Common myeloid progenitor, CD34-positive (primary cell): ENCODE data around the gene FAM13A.
A peak's percentile ranks its signal among the peaks of the same experiment; 100 is the strongest.

Experiments
- CTCF ChIA-PET: fragments of 350-600 bp; sonication (Branson Sonifier 250); formaldehyde crosslinking; loops from one replicate; lab custom pipeline; 2021; ENCODE audit warnings: antibody characterized with exemption; lab: Charles Lee
- POLR2A ChIA-PET: fragments of 350-600 bp; sonication (Branson Sonifier 250); formaldehyde crosslinking; loops from one replicate; lab custom pipeline; 2021; ENCODE audit warnings: antibody characterized with exemption; lab: Charles Lee
- DNase-seq, 3 donors: peaks; one replicate each; pipeline versions ENCODE4 v3.0.0 to v3.0.0-alpha.2; 2013
- H3K27ac ChIP-seq, 2 experiments: 1 replicate in 1 of 2; 2 replicates in 1 of 2; pipeline ENCODE4 v1.7.0; 2013; ENCODE audit warnings: inconsistent platforms in 2 of 2, low read length in 2 of 2, mild to moderate bottlenecking in 2 of 2, low read depth in 1 of 2, moderate library complexity in 1 of 2; ENCODE audit not compliant: severe bottlenecking in 2 of 2, insufficient read depth in 1 of 2, poor library complexity in 1 of 2
- H3K27me3 ChIP-seq, 5 experiments: replicated peaks in 2 of 5; 1 replicate in 3 of 5; 2 replicates in 2 of 5; pipeline versions ENCODE4 v1.6.1 to v1.7.0; 2013; ENCODE audit warnings: low read length in 4 of 5, mild to moderate bottlenecking in 2 of 5, moderate library complexity in 2 of 5, inconsistent platforms in 1 of 5; ENCODE audit not compliant: insufficient read depth in 5 of 5, control insufficient read depth in 4 of 5
- H3K36me3 ChIP-seq, 4 experiments: 1 replicate in 2 of 4; 2 replicates in 2 of 4; pipeline versions ENCODE4 v1.6.1 to v1.7.0; 2013; ENCODE audit warnings: low read length in 3 of 4, control low read depth in 1 of 4, mild to moderate bottlenecking in 1 of 4; ENCODE audit not compliant: control insufficient read depth in 4 of 4, insufficient read depth in 4 of 4
- H3K4me1 ChIP-seq, 4 experiments: 1 replicate in 3 of 4; 2 replicates in 1 of 4; pipeline versions ENCODE4 v1.6.1 to v1.7.1; 2013; ENCODE audit warnings: low read length in 3 of 4, mild to moderate bottlenecking in 3 of 4, control low read depth in 1 of 4, inconsistent platforms in 1 of 4, moderate library complexity in 1 of 4; ENCODE audit not compliant: control insufficient read depth in 4 of 4, insufficient read depth in 4 of 4; ENCODE audit errors: control extremely low read depth in 1 of 4
- H3K4me3 ChIP-seq, 7 experiments: 1 replicate in 4 of 7; 2 replicates in 3 of 7; pipeline versions ENCODE4 v1.5.1 to v1.7.0; 2013; ENCODE audit warnings: mild to moderate bottlenecking in 7 of 7, low read length in 6 of 7, moderate library complexity in 6 of 7, inconsistent platforms in 2 of 7, low read depth in 2 of 7, control low read depth in 1 of 7; ENCODE audit not compliant: insufficient read depth in 4 of 7, control insufficient read depth in 1 of 7; ENCODE audit errors: extremely low read depth in 1 of 7
- H3K9me3 ChIP-seq, 5 experiments: 1 replicate in 4 of 5; 2 replicates in 1 of 5; pipeline versions ENCODE4 v1.6.1 to v1.7.1; 2013; ENCODE audit warnings: low read length in 4 of 5, mild to moderate bottlenecking in 2 of 5, inconsistent platforms in 1 of 5, low read depth in 1 of 5, moderate library complexity in 1 of 5; ENCODE audit not compliant: control insufficient read depth in 4 of 5, insufficient read depth in 2 of 5; ENCODE audit errors: control extremely low read depth in 1 of 5
- WGBS: methylation state at CpG from one replicate; pipeline ENCODE4 v1.1.5; 2013; ENCODE audit not compliant: insufficient coverage; 5-methylcytosine and 5-hydroxymethylcytosine counted together

Gene FAM13A

GRCh38 chr4:88960576-88960975 is 96.4 kb downstream of the FAM13A start:
- ChIA-PET POLR2A (no interaction called here), CTCF (no interaction called here)
- Histone ChIP-seq H3K27me3 (no peaks in the 10 kb centered on the region), H3K36me3 (peaks cover 0 to 6% (median 0%) of the 10 kb centered on the region in 4 experiments), H3K9me3 (peaks cover 0 to 6% (median 0%) of the 10 kb centered on the region in 5 experiments), H3K4me3 (peak overlapping the region in 1 of 7 experiments; percentile 3), H3K27ac (peak overlapping the region; percentile 8 to 49), H3K4me1 (peaks cover 0 to 24% (median 17%) of the 10 kb centered on the region in 4 experiments)
- peak in 2 of 3 donors; percentile 68 to 77 for DNase-seq
- WGBS = no CpG with 5 or more reads among the region's 1 CpG

- ChIA-PET POLR2A (no interaction called here), CTCF (no interaction called here)
- Histone ChIP-seq H3K9me3 (peaks cover 0 to 6% (median 0%) of the 10 kb centered on the region in 5 experiments), H3K4me3 (no peak overlapping the region), H3K27me3 (no peaks in the 10 kb centered on the region), H3K4me1 (peaks cover 7 to 31% (median 19%) of the 10 kb centered on the region in 4 experiments), H3K36me3 (no peaks in the 10 kb centered on the region), H3K27ac (no peak overlapping the region)
- WGBS = 97% methylated on average over 3 of the region's 3 CpGs
- DNase-seq = no peak
Observed at GRCh38 chr4:88958080-88958479, 98.9 kb downstream of the FAM13A start.

- peak in 2 of 3 donors; percentile 52 to 69 for DNase-seq
- POLR2A ChIA-PET = no interaction called here
- WGBS = 10% methylated on average over 2 of the region's 2 CpGs
- Histone ChIP-seq H3K36me3 (no peaks in the 10 kb centered on the region), H3K27ac (no peak overlapping the region), H3K9me3 (peaks cover 0 to 6% (median 0%) of the 10 kb centered on the region in 5 experiments), H3K27me3 (no peaks in the 10 kb centered on the region), H3K4me3 (no peak overlapping the region), H3K4me1 (peaks cover 7 to 31% (median 19%) of the 10 kb centered on the region in 4 experiments)
- CTCF ChIA-PET = no interaction called here
Observed at GRCh38 chr4:88957570-88957969, 99.4 kb downstream of the FAM13A start.

- H3K4me1 ChIP-seq = peaks cover 7 to 26% (median 18%) of the 10 kb centered on the region in 4 experiments
- ChIA-PET POLR2A (no interaction called here), CTCF (no interaction called here)
- 100% methylated on average over 1 of the region's 3 CpGs for WGBS
- no peaks in the 10 kb centered on the region for H3K27me3 ChIP-seq
- H3K36me3 ChIP-seq = no peaks in the 10 kb centered on the region
- no peak for DNase-seq
- H3K27ac ChIP-seq = no peak overlapping the region
- no peak overlapping the region for H3K4me3 ChIP-seq
- H3K9me3 ChIP-seq = peaks cover 0 to 6% (median 0%) of the 10 kb centered on the region in 5 experiments
Observed at GRCh38 chr4:88955580-88956380, 101.2 kb downstream of the FAM13A start.

GRCh38 chr4:88953400-88953799 is 103.6 kb downstream of the FAM13A start:
- peaks cover 0 to 2% (median 0%) of the 10 kb centered on the region in 5 experiments for H3K9me3 ChIP-seq
- ChIA-PET POLR2A (interaction anchor here (0.6 kb wide), 1 partner anchor 11 kb away, joined by 7 read pairs; no protein-coding TSS in a partner anchor), CTCF (no interaction called here)
- WGBS = no CpG with 5 or more reads among the region's 2 CpGs
- H3K4me1 ChIP-seq = peaks cover 7 to 16% (median 12%) of the 10 kb centered on the region in 4 experiments
- H3K4me3 ChIP-seq = no peak overlapping the region
- H3K27me3 ChIP-seq = no peaks in the 10 kb centered on the region
- no peaks in the 10 kb centered on the region for H3K36me3 ChIP-seq
- H3K27ac ChIP-seq = no peak overlapping the region
- DNase-seq = peak; percentile 35 to 81 (median 75)

- CTCF ChIA-PET = interaction anchor here (1.2 kb wide), 1 partner anchor 134 kb away, joined by 3 read pairs; no protein-coding TSS in a partner anchor
- 100% methylated on average over 1 of the region's 3 CpGs for WGBS
Observed at GRCh38 chr4:88952081-88952480, 104.9 kb downstream of the FAM13A start.

GRCh38 chr4:88949605-88950004 is 107.4 kb downstream of the FAM13A start:
- POLR2A ChIA-PET = no interaction called here
- Histone ChIP-seq H3K27me3 (no peaks in the 10 kb centered on the region), H3K4me3 (no peak overlapping the region), H3K27ac (no peak overlapping the region), H3K9me3 (no peaks in the 10 kb centered on the region), H3K36me3 (peaks cover 0 to 2% (median 0%) of the 10 kb centered on the region in 4 experiments), H3K4me1 (peaks cover 0 to 7% (median 6%) of the 10 kb centered on the region in 4 experiments)
- WGBS = no CpG with 5 or more reads among the region's 2 CpGs
- no peak for DNase-seq
- CTCF ChIA-PET = no interaction called here

More at GRCh38 chr4:88952081-88952480, 104.9 kb downstream of the FAM13A start:
- H3K4me1 ChIP-seq = peaks cover 0 to 7% (median 6%) of the 10 kb centered on the region in 4 experiments
- H3K36me3 ChIP-seq = no peaks in the 10 kb centered on the region
- H3K27me3 ChIP-seq = no peaks in the 10 kb centered on the region
- DNase-seq = no peak
- H3K4me3 ChIP-seq = no peak overlapping the region
- no peak overlapping the region for H3K27ac ChIP-seq
- POLR2A ChIA-PET = no interaction called here
- H3K9me3 ChIP-seq = peaks cover 0 to 2% (median 0%) of the 10 kb centered on the region in 5 experiments
